ENCODE measurements around the gene RRAS. TPM values are rescaled to one million over a fixed set of nuclear protein-coding genes. Genes with fewer than 3 reads are reported as not detected.

The RRAS gene
- polyA plus RNA-seq, 1 of the 3 experiments (the other 2 are of a cell fraction): 141 TPM

DNA sequence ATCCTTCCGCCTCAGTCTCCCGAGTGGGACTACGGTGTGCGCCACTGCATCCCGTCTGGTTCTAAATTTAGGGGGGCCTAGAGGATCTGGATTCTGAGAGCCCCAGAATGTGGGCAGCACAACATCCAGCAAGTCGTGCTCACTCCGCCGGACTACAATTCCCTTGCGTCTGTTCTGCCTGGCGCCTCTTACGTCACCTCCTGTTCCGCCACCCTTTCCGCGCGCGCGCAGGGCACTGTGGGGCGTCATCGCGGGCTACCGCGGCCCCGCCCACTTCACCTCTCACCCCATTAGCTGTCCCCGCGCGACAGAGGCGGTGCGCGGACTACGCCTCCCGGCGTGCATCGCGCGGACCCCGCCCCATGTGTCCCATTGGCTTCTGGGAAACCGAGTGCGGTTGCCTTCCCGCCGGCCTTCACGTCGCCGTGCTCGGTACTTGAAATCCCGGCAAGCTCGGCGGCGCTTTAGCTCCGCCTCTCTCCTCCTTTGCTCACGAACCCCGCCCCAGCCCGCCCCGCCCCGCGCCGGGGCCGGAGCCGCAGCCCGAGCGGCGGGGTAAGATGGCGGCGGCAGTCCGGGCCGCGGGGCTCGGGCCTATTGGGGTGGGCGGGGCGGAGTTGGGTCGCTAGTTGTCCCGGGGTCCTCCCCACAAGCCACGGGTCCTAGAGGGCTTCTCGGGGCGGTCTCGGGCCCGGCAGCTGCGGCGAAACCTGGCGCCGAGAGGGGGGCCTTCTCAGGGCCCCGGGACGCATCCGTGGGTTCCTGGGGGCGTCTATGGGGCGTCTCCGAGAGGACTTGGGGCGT is 1.9 kb upstream of the RRAS start, which contains the start of gene SCAF1 (continued):
- TF ChIP-seq, protein P1, sequence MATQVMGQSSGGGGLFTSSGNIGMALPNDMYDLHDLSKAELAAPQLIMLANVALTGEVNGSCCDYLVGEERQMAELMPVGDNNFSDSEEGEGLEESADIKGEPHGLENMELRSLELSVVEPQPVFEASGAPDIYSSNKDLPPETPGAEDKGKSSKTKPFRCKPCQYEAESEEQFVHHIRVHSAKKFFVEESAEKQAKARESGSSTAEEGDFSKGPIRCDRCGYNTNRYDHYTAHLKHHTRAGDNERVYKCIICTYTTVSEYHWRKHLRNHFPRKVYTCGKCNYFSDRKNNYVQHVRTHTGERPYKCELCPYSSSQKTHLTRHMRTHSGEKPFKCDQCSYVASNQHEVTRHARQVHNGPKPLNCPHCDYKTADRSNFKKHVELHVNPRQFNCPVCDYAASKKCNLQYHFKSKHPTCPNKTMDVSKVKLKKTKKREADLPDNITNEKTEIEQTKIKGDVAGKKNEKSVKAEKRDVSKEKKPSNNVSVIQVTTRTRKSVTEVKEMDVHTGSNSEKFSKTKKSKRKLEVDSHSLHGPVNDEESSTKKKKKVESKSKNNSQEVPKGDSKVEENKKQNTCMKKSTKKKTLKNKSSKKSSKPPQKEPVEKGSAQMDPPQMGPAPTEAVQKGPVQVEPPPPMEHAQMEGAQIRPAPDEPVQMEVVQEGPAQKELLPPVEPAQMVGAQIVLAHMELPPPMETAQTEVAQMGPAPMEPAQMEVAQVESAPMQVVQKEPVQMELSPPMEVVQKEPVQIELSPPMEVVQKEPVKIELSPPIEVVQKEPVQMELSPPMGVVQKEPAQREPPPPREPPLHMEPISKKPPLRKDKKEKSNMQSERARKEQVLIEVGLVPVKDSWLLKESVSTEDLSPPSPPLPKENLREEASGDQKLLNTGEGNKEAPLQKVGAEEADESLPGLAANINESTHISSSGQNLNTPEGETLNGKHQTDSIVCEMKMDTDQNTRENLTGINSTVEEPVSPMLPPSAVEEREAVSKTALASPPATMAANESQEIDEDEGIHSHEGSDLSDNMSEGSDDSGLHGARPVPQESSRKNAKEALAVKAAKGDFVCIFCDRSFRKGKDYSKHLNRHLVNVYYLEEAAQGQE (IDR thresholded peaks at IDR 0.05; ENCODE audit: low read depth, low read length): no peak
- TF ChIP-seq FOSL2 (IDR thresholded peaks at IDR 0.05; ENCODE audit: borderline replicate concordance, low read depth) (no peak), EP300 (IDR thresholded peaks at IDR 0.05; ENCODE audit: borderline replicate concordance in 1 of 2, low read depth in 1 of 2, low read length in 1 of 2) (no peak), FOXJ3 (CRISPR knock-in tag; IDR thresholded peaks at IDR 0.05) (no peak), TEAD4 (IDR thresholded peaks at IDR 0.05; ENCODE audit: borderline replicate concordance, insufficient read depth) (no peak), RAD21 (IDR thresholded peaks at IDR 0.05; ENCODE audit: low read length) (no peak), MEF2A (IDR thresholded peaks at IDR 0.05; ENCODE audit: borderline replicate concordance, low read depth) (no peak), POLR2AphosphoS5 (IDR thresholded peaks at IDR 0.05; ENCODE audit: low read depth, low read length) (peak; percentile 62), TCF12 (IDR thresholded peaks at IDR 0.05) (no peak), JUND (IDR thresholded peaks at IDR 0.05) (no peak), SMC3 (IDR thresholded peaks at IDR 0.05; ENCODE audit: low read depth, low read length) (no peak), YY1 (IDR thresholded peaks at IDR 0.05; ENCODE audit: low read depth) (peak; percentile 86), GATA2 (CRISPR knock-in tag; IDR thresholded peaks at IDR 0.05) (no peak), TAF1 (IDR thresholded peaks at IDR 0.05; ENCODE audit: borderline replicate concordance, low read depth, low read length) (peak; percentile 78; the same call in 1 of the 2 replicates), NFIC (IDR thresholded peaks at IDR 0.05; ENCODE audit: borderline replicate concordance) (no peak), CHD2 (IDR thresholded peaks at IDR 0.05; ENCODE audit: low read length, partially characterized antibody) (peak; percentile 97), SIN3A (IDR thresholded peaks at IDR 0.05; ENCODE audit: borderline replicate concordance, low read depth, low read length) (peak; percentile 28; the same call in 1 of the 2 replicates), EZH2phosphoT487 (IDR thresholded peaks at IDR 0.05; ENCODE audit: borderline replicate concordance, low read depth) (no peak), RCOR1 (IDR thresholded peaks at IDR 0.05; ENCODE audit: low read length) (no peak), RXRA (IDR thresholded peaks at IDR 0.05; ENCODE audit: borderline replicate concordance, low read depth) (no peak)
- TF ChIP-seq, protein P2, sequence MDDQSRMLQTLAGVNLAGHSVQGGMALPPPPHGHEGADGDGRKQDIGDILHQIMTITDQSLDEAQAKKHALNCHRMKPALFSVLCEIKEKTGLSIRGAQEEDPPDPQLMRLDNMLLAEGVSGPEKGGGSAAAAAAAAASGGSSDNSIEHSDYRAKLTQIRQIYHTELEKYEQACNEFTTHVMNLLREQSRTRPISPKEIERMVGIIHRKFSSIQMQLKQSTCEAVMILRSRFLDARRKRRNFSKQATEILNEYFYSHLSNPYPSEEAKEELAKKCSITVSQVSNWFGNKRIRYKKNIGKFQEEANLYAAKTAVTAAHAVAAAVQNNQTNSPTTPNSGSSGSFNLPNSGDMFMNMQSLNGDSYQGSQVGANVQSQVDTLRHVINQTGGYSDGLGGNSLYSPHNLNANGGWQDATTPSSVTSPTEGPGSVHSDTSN (IDR thresholded peaks at IDR 0.05): no peak
- TF ChIP-seq, protein P3, sequence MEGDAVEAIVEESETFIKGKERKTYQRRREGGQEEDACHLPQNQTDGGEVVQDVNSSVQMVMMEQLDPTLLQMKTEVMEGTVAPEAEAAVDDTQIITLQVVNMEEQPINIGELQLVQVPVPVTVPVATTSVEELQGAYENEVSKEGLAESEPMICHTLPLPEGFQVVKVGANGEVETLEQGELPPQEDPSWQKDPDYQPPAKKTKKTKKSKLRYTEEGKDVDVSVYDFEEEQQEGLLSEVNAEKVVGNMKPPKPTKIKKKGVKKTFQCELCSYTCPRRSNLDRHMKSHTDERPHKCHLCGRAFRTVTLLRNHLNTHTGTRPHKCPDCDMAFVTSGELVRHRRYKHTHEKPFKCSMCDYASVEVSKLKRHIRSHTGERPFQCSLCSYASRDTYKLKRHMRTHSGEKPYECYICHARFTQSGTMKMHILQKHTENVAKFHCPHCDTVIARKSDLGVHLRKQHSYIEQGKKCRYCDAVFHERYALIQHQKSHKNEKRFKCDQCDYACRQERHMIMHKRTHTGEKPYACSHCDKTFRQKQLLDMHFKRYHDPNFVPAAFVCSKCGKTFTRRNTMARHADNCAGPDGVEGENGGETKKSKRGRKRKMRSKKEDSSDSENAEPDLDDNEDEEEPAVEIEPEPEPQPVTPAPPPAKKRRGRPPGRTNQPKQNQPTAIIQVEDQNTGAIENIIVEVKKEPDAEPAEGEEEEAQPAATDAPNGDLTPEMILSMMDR (IDR thresholded peaks at IDR 0.05): no peak
- TF ChIP-seq, protein P4, sequence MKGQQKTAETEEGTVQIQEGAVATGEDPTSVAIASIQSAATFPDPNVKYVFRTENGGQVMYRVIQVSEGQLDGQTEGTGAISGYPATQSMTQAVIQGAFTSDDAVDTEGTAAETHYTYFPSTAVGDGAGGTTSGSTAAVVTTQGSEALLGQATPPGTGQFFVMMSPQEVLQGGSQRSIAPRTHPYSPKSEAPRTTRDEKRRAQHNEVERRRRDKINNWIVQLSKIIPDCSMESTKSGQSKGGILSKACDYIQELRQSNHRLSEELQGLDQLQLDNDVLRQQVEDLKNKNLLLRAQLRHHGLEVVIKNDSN (IDR thresholded peaks at IDR 0.05; ENCODE audit: borderline replicate concordance, low read depth): peak; percentile 58; the same call in 1 of the 2 replicates
- TF ChIP-seq, protein P5, sequence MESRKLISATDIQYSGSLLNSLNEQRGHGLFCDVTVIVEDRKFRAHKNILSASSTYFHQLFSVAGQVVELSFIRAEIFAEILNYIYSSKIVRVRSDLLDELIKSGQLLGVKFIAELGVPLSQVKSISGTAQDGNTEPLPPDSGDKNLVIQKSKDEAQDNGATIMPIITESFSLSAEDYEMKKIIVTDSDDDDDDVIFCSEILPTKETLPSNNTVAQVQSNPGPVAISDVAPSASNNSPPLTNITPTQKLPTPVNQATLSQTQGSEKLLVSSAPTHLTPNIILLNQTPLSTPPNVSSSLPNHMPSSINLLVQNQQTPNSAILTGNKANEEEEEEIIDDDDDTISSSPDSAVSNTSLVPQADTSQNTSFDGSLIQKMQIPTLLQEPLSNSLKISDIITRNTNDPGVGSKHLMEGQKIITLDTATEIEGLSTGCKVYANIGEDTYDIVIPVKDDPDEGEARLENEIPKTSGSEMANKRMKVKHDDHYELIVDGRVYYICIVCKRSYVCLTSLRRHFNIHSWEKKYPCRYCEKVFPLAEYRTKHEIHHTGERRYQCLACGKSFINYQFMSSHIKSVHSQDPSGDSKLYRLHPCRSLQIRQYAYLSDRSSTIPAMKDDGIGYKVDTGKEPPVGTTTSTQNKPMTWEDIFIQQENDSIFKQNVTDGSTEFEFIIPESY (IDR thresholded peaks at IDR 0.05; ENCODE audit: borderline replicate concordance, low read depth): peak; percentile 91

Measured in SK-N-SH (cell line).